DMS53 (cell line): Measurements from ENCODE around the gene TMEM263.
"Not testable (repeated sequence)": the region's sequence is repeated elsewhere in the genome, so short reads cannot be mapped to it uniquely, and the experiment has no call there.

Experiments used
- DNase-seq: peaks from one replicate; lab custom pipeline; 2025; lab: John Stamatoyannopoulos, UW

TMEM263 gene

GRCh38 chr12:106986625-106987389 lies 31.1 kb downstream of the TMEM263 start, which contains the start of gene MTERF2:
Gene MTERF2, minus strand, starts transcription at chr12:106987146. Its CDS starts 8,432 bp downstream, at chr12:106978714.
- DNase-seq, result peak; percentile 99

GRCh38 chr12:106987846-106988245 lies 32.1 kb downstream of the TMEM263 start:
- DNase-seq, result peak; percentile 87

DNA sequence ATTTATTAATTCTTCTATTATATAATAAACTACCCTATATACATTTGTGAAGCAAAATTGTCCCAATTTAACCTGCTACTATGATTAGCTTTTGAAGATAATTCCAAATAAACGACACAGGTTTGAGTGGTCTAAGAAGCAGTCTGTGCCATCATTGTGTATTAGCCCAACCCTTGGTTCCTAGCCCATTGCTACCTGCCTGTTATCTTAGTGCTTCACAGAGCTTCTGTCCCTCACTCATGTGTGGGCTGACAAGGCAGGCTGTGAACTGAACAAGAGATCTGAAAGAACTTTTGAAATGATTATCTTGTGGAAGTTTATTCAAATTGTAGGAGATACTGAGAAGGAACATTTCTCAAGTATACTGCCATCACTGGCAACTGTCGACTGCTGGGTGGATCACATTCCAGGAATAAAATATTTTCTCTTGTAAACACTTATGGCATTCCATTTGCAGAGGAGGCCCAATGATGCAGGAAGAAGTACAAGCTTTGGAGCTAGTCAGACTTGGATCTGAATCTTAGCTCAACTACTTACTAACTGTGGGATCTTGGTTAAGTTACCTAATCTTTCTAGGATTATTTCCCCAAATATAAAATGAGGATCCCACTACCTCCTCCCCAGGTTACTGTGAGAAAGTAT lies 39.0 kb downstream of the TMEM263 start:
- no peak for DNase-seq

DNA sequence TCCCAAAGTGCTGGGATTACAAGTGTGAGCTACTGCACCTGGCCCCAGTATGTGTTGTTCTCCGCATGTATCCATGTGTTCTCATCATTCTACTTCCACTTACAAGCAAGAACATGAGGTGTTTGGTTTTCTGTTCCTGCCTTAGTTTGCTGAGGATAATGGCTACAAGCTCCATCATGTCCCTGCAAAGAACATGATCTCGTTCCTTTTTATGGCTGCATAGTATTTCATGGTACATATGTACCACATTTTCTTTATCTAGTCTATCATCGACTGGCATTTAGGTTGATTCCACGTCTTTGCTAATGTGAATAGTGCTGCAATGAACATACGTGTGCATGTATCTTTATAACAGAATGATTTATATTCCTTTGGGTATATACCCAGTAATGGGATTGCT lies 40.4 kb downstream of the TMEM263 start:
- not testable (repeated sequence) for DNase-seq

GRCh38 chr12:106997916-106998315 lies 42.2 kb downstream of the TMEM263 start:
- DNase-seq, result no peak

- no peak for DNase-seq
These were observed 43.7 kb downstream of the TMEM263 start for GRCh38 chr12:106999446-106999845.

DNA sequence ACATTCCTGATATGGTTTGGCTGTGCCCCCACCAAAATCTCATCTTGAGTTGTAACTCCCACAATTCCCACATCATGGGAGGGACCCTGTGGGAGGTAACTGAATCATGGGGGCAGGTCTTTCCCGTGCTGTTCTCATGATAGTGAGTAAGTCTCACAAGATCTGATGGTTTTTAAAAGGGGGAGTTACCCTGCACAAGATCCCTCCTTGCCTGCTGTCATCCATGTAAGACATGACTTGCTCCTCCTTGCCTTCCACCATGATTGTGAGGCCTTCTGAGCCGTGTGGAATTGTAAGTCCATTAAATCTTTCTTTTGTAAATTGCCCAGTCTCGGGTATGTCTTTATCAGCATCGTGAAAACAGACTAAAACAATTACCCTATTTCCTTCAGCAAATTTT lies 47.0 kb downstream of the TMEM263 start:
- not testable (repeated sequence) for DNase-seq

DNA sequence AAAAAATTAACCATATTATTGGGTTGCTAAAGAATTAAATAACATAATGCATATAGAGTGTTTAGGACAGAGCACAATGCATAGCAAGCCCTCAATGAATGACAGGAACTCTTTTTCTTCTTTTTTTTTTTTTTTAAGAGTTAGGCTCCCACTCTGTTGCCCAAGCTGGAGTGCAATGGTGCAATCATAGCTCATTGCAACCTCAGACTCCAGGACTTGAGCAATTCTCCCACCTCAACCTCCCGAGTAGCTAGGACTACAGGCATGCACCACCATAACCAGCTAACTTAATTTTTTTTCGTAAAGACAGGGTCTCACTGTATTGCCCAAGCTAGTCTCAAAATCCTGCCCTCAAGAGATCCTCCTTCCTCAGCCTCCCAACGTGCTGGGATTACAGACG lies 51.7 kb downstream of the TMEM263 start:
- DNase-seq, result no peak

DNA sequence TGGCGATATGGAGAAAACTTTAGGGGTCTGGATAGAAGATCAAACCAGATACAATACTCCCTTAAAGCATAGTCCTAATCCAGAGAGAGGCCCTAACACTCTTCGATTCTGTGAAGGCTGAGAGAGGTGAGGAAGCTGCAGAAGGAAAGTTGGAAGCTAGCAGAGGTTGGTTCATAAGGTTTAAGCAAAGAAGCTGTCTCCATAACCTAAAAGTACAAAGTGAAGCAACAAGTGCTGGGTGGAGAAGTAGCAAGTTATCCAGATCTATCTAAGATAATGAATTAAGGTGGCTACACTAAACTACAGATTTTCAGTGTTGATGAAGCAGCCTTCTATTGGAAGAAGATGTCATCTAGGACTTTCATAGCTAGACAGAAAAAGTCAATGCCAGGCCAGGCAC lies 55.8 kb downstream of the TMEM263 start:
- no peak for DNase-seq

DNA sequence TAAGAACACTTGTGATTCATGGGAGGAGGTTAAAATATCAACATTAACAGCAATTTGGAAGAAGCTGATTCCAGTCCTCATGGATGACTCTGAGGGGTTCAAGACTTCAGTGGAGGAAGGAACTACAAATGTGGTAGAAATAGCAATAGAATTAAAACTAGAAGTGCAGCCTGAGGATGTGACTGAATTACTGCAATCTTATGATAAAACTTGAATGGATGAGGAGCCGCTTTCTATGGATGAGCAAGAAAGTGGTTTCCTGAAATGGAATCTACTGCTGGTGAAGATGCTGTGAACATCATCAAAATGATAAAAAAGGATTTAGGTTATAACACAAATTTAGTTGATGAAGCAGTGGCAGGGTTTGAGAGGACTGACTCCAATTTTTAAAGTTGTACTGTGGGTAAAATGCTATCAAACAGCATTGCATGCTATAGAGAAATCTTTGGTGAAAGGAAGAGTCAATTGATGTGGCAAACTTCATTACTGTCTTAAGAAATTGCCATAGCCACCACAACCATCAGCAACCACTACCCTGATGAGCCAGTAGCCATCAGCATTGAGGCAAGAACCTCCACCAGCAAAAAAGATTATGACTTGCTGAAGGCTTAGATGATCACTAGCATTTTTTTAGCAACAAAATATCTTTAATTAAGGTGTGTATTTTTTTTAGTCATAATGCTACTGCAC lies 57.2 kb downstream of the TMEM263 start:
- no peak for DNase-seq

DNA sequence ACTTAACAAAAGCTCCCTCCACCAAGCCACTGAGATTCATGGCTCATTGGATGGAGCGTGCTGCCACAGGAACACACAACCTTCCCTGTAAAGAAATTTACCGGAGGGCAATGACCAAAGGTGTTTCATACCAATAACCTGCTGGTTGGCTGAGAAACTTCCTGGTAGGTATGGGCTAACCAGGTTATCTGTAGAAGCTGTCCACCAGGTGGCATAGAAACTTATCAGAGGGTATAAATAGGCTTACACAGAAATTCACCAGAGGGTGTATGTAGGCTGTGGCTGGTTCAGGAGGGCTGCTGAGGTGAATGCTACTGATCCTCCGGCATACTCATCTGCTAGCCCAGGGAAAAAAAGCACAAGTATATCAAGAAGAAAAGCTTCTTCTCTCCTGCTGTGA lies 58.3 kb downstream of the TMEM263 start:
- DNase-seq, result peak; percentile 97

DNA sequence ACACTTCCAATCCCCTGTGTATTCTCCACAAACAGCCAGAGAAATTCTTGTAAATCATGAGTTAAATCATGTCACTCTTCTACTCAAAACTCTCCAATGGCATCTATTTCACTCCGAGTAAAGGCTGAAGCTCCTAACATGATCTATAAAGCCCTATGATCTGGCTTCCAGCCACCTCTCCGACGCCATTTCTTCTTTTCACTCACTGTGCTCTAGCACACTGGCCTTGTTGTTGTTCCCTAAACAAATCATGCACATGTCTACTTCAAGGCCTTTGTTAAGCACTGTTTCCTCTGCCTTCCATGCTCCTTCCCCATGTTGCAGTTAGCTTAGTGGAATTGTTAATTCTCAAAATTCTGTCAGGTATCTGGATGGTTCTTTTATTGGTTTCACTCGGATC lies 61.3 kb downstream of the TMEM263 start:
- no peak for DNase-seq

- DNase-seq, result no peak
These were observed 63.8 kb downstream of the TMEM263 start for GRCh38 chr12:107019546-107019945.
